ENCODE measurements around the gene ZNF804B.
A peak's percentile ranks its signal among the peaks of the same experiment; 100 is the strongest.
"Not testable (repeated sequence)": the region's sequence is repeated elsewhere in the genome, so short reads cannot be mapped to it uniquely, and the experiment has no call there.

Gene ZNF804B

GRCh38 chr7:89103564-89103963 is 344.1 kb downstream of the ZNF804B start:
- DNase-seq, result no peak

GRCh38 chr7:89104748-89105685 is 345.5 kb downstream of the ZNF804B start:
- no peak for DNase-seq

- no peak for DNase-seq
Observed at GRCh38 chr7:89123871-89124270, 364.4 kb downstream of the ZNF804B start.

- no peak for DNase-seq
Observed at GRCh38 chr7:89129600-89130375, 370.3 kb downstream of the ZNF804B start.

GRCh38 chr7:89133357-89133756 is 373.9 kb downstream of the ZNF804B start:
- DNase-seq, result no peak

GRCh38 chr7:89133819-89134218 is 374.3 kb downstream of the ZNF804B start:
- no peak for DNase-seq

GRCh38 chr7:89145801-89146200 is 386.3 kb downstream of the ZNF804B start:
- DNase-seq, result no peak

GRCh38 chr7:89160107-89160506 is 400.6 kb downstream of the ZNF804B start:
- no peak for DNase-seq

- DNase-seq, result no peak
Observed at GRCh38 chr7:89165421-89165820, 405.9 kb downstream of the ZNF804B start.

- no peak for DNase-seq
Observed at GRCh38 chr7:89170628-89171027, 411.1 kb downstream of the ZNF804B start.

- DNase-seq, result no peak
Observed at GRCh38 chr7:89182116-89182515, 422.6 kb downstream of the ZNF804B start.

GRCh38 chr7:89183712-89184111 is 424.2 kb downstream of the ZNF804B start:
- DNase-seq, result no peak

- no peak for DNase-seq
Observed at GRCh38 chr7:89200758-89201157, 441.3 kb downstream of the ZNF804B start.

GRCh38 chr7:89223900-89224395 is 464.4 kb downstream of the ZNF804B start:
- DNase-seq, result no peak

GRCh38 chr7:89228688-89229171 is 469.2 kb downstream of the ZNF804B start:
- not testable (repeated sequence) for DNase-seq

GRCh38 chr7:89238156-89238555 is 478.7 kb downstream of the ZNF804B start:
- DNase-seq, result no peak

GRCh38 chr7:89246196-89246595 is 486.7 kb downstream of the ZNF804B start:
- no peak for DNase-seq

- DNase-seq, result no peak
Observed at GRCh38 chr7:89247207-89247606, 487.7 kb downstream of the ZNF804B start.

GRCh38 chr7:89259085-89259484 is 499.6 kb downstream of the ZNF804B start:
- no peak for DNase-seq

GRCh38 chr7:89264126-89264525 is 504.6 kb downstream of the ZNF804B start:
- no peak for DNase-seq

GRCh38 chr7:89265631-89266030 is 506.1 kb downstream of the ZNF804B start:
- no peak for DNase-seq

- peak; percentile 76 for DNase-seq
Observed at GRCh38 chr7:89283302-89283701, 523.8 kb downstream of the ZNF804B start.

GRCh38 chr7:89308535-89308934 is 549.0 kb downstream of the ZNF804B start:
- DNase-seq, result no peak

GRCh38 chr7:89311886-89312285 is 552.4 kb downstream of the ZNF804B start:
- DNase-seq, result no peak

All from NCI-H2081 treated with DMSO at 0.1 percent for 48 hours (cell line).